AG04449 (cell line): ENCODE results near the gene TADA2A.
"Not testable (repeated sequence)": the region's sequence is repeated elsewhere in the genome, so short reads cannot be mapped to it uniquely, and the experiment has no call there.

Experiments
- CTCF ChIA-PET: fragments of 350-600 bp; formaldehyde crosslinking; extraction: SDS; loops from one replicate; lab custom pipeline; 2021; ENCODE audit warnings: antibody characterized with exemption; lab: Yijun Ruan, JAX
- POLR2A ChIA-PET: fragments of 400-600, 350-600 bp; formaldehyde crosslinking; extraction: SDS; loops from one replicate; lab custom pipeline; 2020; ENCODE audit warnings: antibody characterized with exemption, inconsistent platforms; lab: Yijun Ruan, JAX
- DNase-seq: peaks from one replicate; pipeline ENCODE4 v3.0.0-alpha.2; 2010; ENCODE audit warnings: low read depth, low spot score
- H3K4me3 ChIP-seq: 2 replicates; pipeline ENCODE4 v1.5.1; 2011; ENCODE audit warnings: low read depth, mild to moderate bottlenecking, control low read depth, low read length
- CTCF ChIP-seq: IDR thresholded peaks from one replicate; pipeline ENCODE4 v1.5.1; 2011; ENCODE audit warnings: mild to moderate bottlenecking, moderate library complexity, low read length, control low read depth, inconsistent platforms; ENCODE audit not compliant: insufficient read depth; ENCODE audit errors: missing control alignments

Gene TADA2A

GRCh38 chr17:37429453-37429852, 22.8 kb downstream of the TADA2A start:
- no peak for DNase-seq
- POLR2A ChIA-PET, result interaction anchor here (1.0 to 1.3 kb wide), 2 partner anchors 62 to 87 kb away, joined by 3 to 5 read pairs; no protein-coding TSS in a partner anchor
- CTCF ChIA-PET, result interaction anchor here (1.2 to 1.7 kb wide), 3 partner anchors 9 to 56 kb away, joined by 6 to 9 read pairs (median 7); no protein-coding TSS in a partner anchor
- no peak for TF ChIP-seq CTCF
- no peak overlapping the region for H3K4me3 ChIP-seq

GRCh38 chr17:37430051-37430627, 23.5 kb downstream of the TADA2A start:
- POLR2A ChIA-PET, result interaction anchor here (1.0 to 1.5 kb wide), 3 partner anchors 23 to 87 kb away, joined by 3 to 5 read pairs (median 3); no protein-coding TSS in a partner anchor
- no peak overlapping the region for H3K4me3 ChIP-seq
- CTCF ChIA-PET, result interaction anchor here (1.1 to 1.7 kb wide), 4 partner anchors 9 to 57 kb away, joined by 3 to 9 read pairs (median 6); no protein-coding TSS in a partner anchor
- no peak for DNase-seq
- TF ChIP-seq CTCF, result no peak

- POLR2A ChIA-PET, result no interaction called here
- CTCF ChIA-PET, result interaction anchor here (0.9 kb wide), 1 partner anchor 25 kb away, joined by 3 read pairs; no protein-coding TSS in a partner anchor
- no peak for TF ChIP-seq CTCF
- no peak overlapping the region for H3K4me3 ChIP-seq
- no peak for DNase-seq
Observed at GRCh38 chr17:37432671-37433070, 26.0 kb downstream of the TADA2A start.

- ChIA-PET POLR2A (no interaction called here), CTCF (interaction anchor here (0.5 to 2.4 kb wide), 9 partner anchors 8 to 131 kb away, joined by 3 to 10 read pairs (median 5); no protein-coding TSS in a partner anchor)
- no peak overlapping the region for H3K4me3 ChIP-seq
- TF ChIP-seq CTCF, result no peak
- no peak for DNase-seq
Observed at GRCh38 chr17:37438141-37438540, 31.5 kb downstream of the TADA2A start.

GRCh38 chr17:37440424-37440823, 33.7 kb downstream of the TADA2A start:
- ChIA-PET CTCF (interaction anchor here (1.1 to 1.5 kb wide), 2 partner anchors 9 to 52 kb away, joined by 3 to 5 read pairs; no protein-coding TSS in a partner anchor), POLR2A (no interaction called here)
- TF ChIP-seq CTCF, result no peak
- no peak overlapping the region for H3K4me3 ChIP-seq
- no peak for DNase-seq

- POLR2A ChIA-PET, DNase-seq, H3K4me3 ChIP-seq: not testable (repeated sequence)
- CTCF ChIA-PET, result interaction anchor here (0.7 to 1.5 kb wide), 3 partner anchors 8 to 53 kb away, joined by 3 to 5 read pairs (median 3); no protein-coding TSS in a partner anchor
Observed at GRCh38 chr17:37441369-37442014, 34.8 kb downstream of the TADA2A start.
